Skeletal muscle satellite cell (primary cell): ENCODE measurements around the gene IL20RB.
A peak's percentile ranks its signal among the peaks of the same experiment; 100 is the strongest.
"Not testable (repeated sequence)": the region's sequence is repeated elsewhere in the genome, so short reads cannot be mapped to it uniquely, and the experiment has no call there.

ENCODE experiments used
- H3K27me3 ChIP-seq: 2 replicates; pipeline ENCODE4 v1.7.0; 2013; ENCODE audit warnings: low read length; ENCODE audit not compliant: control insufficient read depth, insufficient read depth
- H3K36me3 ChIP-seq: 2 replicates; pipeline ENCODE4 v1.7.0; 2013; ENCODE audit warnings: mild to moderate bottlenecking, control low read depth, low read length; ENCODE audit not compliant: insufficient read depth
- H3K4me1 ChIP-seq: 2 replicates; pipeline ENCODE4 v1.7.0; 2013; ENCODE audit warnings: low read length; ENCODE audit not compliant: control insufficient read depth, insufficient read depth
- H3K4me2 ChIP-seq: 2 replicates; pipeline ENCODE4 v1.7.0; 2013; ENCODE audit warnings: mild to moderate bottlenecking, low read length
- H3K4me3 ChIP-seq: 2 replicates; pipeline ENCODE4 v1.7.0; 2013; ENCODE audit warnings: low read length
- H3K9ac ChIP-seq: 2 replicates; pipeline ENCODE4 v1.7.0; 2013; ENCODE audit warnings: mild to moderate bottlenecking, low read depth, low read length, moderate library complexity
- H3K9me3 ChIP-seq: replicated peaks from 2 replicates; pipeline ENCODE4 v1.7.0; 2013; ENCODE audit warnings: mild to moderate bottlenecking, control low read depth, low read length

IL20RB gene

GRCh38 chr3:137013951-137014688, 56.3 kb downstream of the IL20RB start:
- H3K9me3 ChIP-seq, result no peaks in the 10 kb centered on the region
- H3K4me3 ChIP-seq, result peak overlapping the region; percentile 70
- peaks cover 20% of the 10 kb centered on the region for H3K4me1 ChIP-seq
- H3K27me3 ChIP-seq, result no peaks in the 10 kb centered on the region
- H3K36me3 ChIP-seq, result no peaks in the 10 kb centered on the region
- peak overlapping the region; percentile 65 for H3K9ac ChIP-seq
- H3K4me2 ChIP-seq, result peak overlapping the region; percentile 88

GRCh38 chr3:137017316-137017715, 59.5 kb downstream of the IL20RB start:
- H3K4me3 ChIP-seq, H3K9ac ChIP-seq, H3K27me3 ChIP-seq, H3K4me2 ChIP-seq, H3K36me3 ChIP-seq, H3K9me3 ChIP-seq: not testable (repeated sequence)
- H3K4me1 ChIP-seq, result peaks cover 14% of the 10 kb centered on the region

GRCh38 chr3:137020315-137020714, 62.5 kb downstream of the IL20RB start:
- H3K9ac ChIP-seq, result no peak overlapping the region
- H3K4me3 ChIP-seq, result no peak overlapping the region
- H3K4me1 ChIP-seq, result no peaks in the 10 kb centered on the region
- H3K27me3 ChIP-seq, result no peaks in the 10 kb centered on the region
- H3K4me2 ChIP-seq, result no peak overlapping the region
- no peaks in the 10 kb centered on the region for H3K9me3 ChIP-seq
- H3K36me3 ChIP-seq, result no peaks in the 10 kb centered on the region

- no peaks in the 10 kb centered on the region for H3K36me3 ChIP-seq
- no peaks in the 10 kb centered on the region for H3K27me3 ChIP-seq
- H3K4me3 ChIP-seq, result no peak overlapping the region
- H3K4me1 ChIP-seq, result no peaks in the 10 kb centered on the region
- H3K4me2 ChIP-seq, result no peak overlapping the region
- H3K9ac ChIP-seq, result no peak overlapping the region
- no peaks in the 10 kb centered on the region for H3K9me3 ChIP-seq
Measured at GRCh38 chr3:137020888-137021287, 63.1 kb downstream of the IL20RB start.

GRCh38 chr3:137024348-137024747, 66.6 kb downstream of the IL20RB start:
- Histone ChIP-seq H3K36me3 (no peaks in the 10 kb centered on the region), H3K9ac (no peak overlapping the region), H3K4me2 (no peak overlapping the region), H3K4me1 (no peaks in the 10 kb centered on the region), H3K27me3 (peaks cover 4% of the 10 kb centered on the region), H3K9me3 (no peaks in the 10 kb centered on the region), H3K4me3 (no peak overlapping the region)

GRCh38 chr3:137026701-137027100, 68.9 kb downstream of the IL20RB start:
- no peaks in the 10 kb centered on the region for H3K36me3 ChIP-seq
- no peak overlapping the region for H3K4me2 ChIP-seq
- no peak overlapping the region for H3K9ac ChIP-seq
- peaks cover 7% of the 10 kb centered on the region for H3K27me3 ChIP-seq
- no peaks in the 10 kb centered on the region for H3K9me3 ChIP-seq
- H3K4me3 ChIP-seq, result no peak overlapping the region
- H3K4me1 ChIP-seq, result no peaks in the 10 kb centered on the region

GRCh38 chr3:137032465-137033120, 74.8 kb downstream of the IL20RB start:
- peak overlapping the region; percentile 87 for H3K4me2 ChIP-seq
- H3K4me3 ChIP-seq, result peak overlapping the region; percentile 69
- H3K4me1 ChIP-seq, result peaks cover 8% of the 10 kb centered on the region
- peaks cover 11% of the 10 kb centered on the region for H3K27me3 ChIP-seq
- no peaks in the 10 kb centered on the region for H3K9me3 ChIP-seq
- H3K9ac ChIP-seq, result peak overlapping the region; percentile 5
- no peaks in the 10 kb centered on the region for H3K36me3 ChIP-seq

GRCh38 chr3:137035631-137036030, 77.8 kb downstream of the IL20RB start:
- H3K4me3 ChIP-seq, result no peak overlapping the region
- H3K27me3 ChIP-seq, result peaks cover 7% of the 10 kb centered on the region
- H3K9ac ChIP-seq, result no peak overlapping the region
- no peak overlapping the region for H3K4me2 ChIP-seq
- peaks cover 8% of the 10 kb centered on the region for H3K4me1 ChIP-seq
- no peaks in the 10 kb centered on the region for H3K9me3 ChIP-seq
- H3K36me3 ChIP-seq, result no peaks in the 10 kb centered on the region

GRCh38 chr3:137039570-137039969, 81.8 kb downstream of the IL20RB start:
- Histone ChIP-seq H3K4me3 (no peak overlapping the region), H3K9ac (no peak overlapping the region), H3K4me2 (no peak overlapping the region), H3K4me1 (no peaks in the 10 kb centered on the region), H3K27me3 (peaks cover 16% of the 10 kb centered on the region), H3K9me3 (no peaks in the 10 kb centered on the region), H3K36me3 (no peaks in the 10 kb centered on the region)

- Histone ChIP-seq H3K27me3 (peaks cover 16% of the 10 kb centered on the region), H3K4me1 (no peaks in the 10 kb centered on the region), H3K4me2 (no peak overlapping the region), H3K4me3 (no peak overlapping the region), H3K9ac (no peak overlapping the region), H3K36me3 (no peaks in the 10 kb centered on the region), H3K9me3 (no peaks in the 10 kb centered on the region)
Measured at GRCh38 chr3:137041251-137041650, 83.5 kb downstream of the IL20RB start.

- Histone ChIP-seq H3K9ac (no peak overlapping the region), H3K36me3 (no peaks in the 10 kb centered on the region), H3K4me2 (no peak overlapping the region), H3K9me3 (no peaks in the 10 kb centered on the region), H3K27me3 (peaks cover 16% of the 10 kb centered on the region), H3K4me1 (no peaks in the 10 kb centered on the region), H3K4me3 (no peak overlapping the region)
Measured at GRCh38 chr3:137041686-137042085, 83.9 kb downstream of the IL20RB start.

- Histone ChIP-seq H3K27me3 (peaks cover 14% of the 10 kb centered on the region), H3K9me3 (no peaks in the 10 kb centered on the region), H3K4me2 (no peak overlapping the region), H3K4me3 (no peak overlapping the region), H3K4me1 (no peaks in the 10 kb centered on the region), H3K36me3 (no peaks in the 10 kb centered on the region), H3K9ac (no peak overlapping the region)
Measured at GRCh38 chr3:137046747-137047146, 89.0 kb downstream of the IL20RB start.
